NCI-H345 treated with DMSO at 0.1 percent for 48 hours (cell line): Measurements from ENCODE around the gene DNAJC11.
"Not testable (repeated sequence)": the region's sequence is repeated elsewhere in the genome, so short reads cannot be mapped to it uniquely, and the experiment has no call there.

Experiments used
- DNase-seq: peaks from one replicate; lab custom pipeline; 2025; ENCODE audit not compliant: unreplicated experiment; lab: John Stamatoyannopoulos, UW

The DNAJC11 gene, protein sequence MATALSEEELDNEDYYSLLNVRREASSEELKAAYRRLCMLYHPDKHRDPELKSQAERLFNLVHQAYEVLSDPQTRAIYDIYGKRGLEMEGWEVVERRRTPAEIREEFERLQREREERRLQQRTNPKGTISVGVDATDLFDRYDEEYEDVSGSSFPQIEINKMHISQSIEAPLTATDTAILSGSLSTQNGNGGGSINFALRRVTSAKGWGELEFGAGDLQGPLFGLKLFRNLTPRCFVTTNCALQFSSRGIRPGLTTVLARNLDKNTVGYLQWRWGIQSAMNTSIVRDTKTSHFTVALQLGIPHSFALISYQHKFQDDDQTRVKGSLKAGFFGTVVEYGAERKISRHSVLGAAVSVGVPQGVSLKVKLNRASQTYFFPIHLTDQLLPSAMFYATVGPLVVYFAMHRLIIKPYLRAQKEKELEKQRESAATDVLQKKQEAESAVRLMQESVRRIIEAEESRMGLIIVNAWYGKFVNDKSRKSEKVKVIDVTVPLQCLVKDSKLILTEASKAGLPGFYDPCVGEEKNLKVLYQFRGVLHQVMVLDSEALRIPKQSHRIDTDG

DNA sequence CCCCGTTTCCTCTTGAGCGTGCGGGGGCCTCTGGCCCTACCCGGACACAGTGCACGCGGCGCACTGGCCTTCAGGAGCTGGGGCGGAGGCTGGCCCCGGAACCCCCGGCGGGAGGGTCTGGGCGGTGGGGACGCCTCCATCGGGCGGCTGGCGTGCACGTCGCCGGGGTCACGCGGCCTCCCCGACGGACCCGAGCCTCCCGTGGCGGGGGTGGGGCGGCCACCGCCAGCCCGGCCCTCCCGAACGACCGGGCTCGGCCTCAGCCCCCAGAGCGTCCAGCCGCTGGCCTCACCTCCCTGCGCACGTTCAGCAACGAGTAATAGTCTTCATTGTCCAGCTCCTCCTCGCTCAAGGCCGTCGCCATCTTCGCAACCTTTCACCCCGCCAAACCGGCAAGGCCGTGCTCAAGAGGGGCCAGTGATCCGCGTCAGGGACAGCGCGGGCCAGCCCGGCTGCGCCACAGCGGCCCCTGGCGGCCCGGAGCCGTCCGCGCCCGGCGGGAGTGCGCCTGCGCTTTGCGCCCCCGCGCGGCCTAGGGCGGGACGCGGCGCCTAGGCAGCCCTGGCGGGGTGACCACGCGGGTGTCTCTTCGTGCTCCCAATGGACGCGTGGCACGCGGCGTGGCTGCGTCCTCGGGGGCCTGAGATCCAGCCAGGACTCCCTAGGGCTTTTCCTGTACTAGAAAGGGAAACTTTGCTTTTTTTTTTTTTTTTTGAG, at the start of gene DNAJC11:
TSS of gene DNAJC11 (minus strand) at position 380 of the 717 bp plus-strand sequence. CDS start at position 364, 16 bp downstream.
- peak; percentile 86 for DNase-seq

DNA sequence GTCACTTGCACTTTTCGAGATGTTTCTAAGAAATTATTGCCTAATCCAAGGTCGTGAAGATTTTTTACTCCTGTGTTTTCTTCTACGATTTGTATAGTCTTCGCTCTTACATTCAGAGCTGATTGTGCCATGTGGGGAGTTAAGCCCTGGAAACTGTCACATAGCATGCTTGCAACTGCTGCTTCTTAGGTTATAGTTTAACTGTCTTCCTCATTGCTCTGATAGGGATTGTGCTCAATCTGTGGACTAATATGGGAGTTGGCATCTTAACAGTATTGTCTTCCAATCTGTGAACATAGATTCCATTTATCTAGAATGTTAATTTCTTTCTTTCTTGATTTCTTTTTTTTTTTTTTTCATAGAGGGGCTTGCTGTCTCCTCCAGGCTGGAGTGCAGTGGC, 48.9 kb upstream of the DNAJC11 start:
- no peak for DNase-seq

DNA sequence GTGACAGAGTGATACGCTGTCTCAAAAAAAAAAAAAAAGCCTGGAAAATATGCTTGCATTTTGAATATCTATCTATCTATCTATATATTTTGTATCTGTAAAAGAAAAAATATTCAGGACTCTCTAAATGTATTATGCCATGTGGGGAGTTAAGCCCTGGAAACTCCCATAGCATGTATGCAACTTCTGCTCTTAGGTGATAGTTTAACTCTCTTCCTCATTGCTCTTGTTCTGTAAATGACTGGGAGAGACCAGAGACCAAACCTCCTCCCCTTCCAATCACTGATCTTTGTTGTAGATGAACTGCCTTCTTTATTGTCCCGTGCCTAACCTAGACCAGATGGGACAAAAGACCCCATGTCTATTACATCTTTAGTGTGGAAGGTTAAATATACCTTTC, 46.1 kb upstream of the DNAJC11 start:
- no peak for DNase-seq

DNA sequence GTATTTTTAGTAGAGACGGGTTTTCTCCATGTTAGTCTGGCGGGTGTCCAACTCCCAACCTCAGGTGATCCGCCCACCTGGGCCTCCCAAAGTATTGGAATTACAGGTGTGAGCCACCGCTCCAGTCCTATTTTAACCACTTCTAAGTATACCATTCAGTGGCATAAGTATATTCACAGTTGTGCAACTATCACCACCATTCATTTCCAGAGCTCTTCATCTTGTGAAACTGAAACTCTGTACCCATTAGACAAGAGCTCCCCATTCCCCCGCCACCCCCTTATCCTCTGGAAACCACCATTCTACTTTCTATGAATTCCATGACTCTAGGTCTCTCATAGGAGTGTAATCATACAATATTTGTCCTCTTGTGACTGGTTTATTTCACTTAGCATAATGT, 43.5 kb upstream of the DNAJC11 start:
- DNase-seq: no peak

DNA sequence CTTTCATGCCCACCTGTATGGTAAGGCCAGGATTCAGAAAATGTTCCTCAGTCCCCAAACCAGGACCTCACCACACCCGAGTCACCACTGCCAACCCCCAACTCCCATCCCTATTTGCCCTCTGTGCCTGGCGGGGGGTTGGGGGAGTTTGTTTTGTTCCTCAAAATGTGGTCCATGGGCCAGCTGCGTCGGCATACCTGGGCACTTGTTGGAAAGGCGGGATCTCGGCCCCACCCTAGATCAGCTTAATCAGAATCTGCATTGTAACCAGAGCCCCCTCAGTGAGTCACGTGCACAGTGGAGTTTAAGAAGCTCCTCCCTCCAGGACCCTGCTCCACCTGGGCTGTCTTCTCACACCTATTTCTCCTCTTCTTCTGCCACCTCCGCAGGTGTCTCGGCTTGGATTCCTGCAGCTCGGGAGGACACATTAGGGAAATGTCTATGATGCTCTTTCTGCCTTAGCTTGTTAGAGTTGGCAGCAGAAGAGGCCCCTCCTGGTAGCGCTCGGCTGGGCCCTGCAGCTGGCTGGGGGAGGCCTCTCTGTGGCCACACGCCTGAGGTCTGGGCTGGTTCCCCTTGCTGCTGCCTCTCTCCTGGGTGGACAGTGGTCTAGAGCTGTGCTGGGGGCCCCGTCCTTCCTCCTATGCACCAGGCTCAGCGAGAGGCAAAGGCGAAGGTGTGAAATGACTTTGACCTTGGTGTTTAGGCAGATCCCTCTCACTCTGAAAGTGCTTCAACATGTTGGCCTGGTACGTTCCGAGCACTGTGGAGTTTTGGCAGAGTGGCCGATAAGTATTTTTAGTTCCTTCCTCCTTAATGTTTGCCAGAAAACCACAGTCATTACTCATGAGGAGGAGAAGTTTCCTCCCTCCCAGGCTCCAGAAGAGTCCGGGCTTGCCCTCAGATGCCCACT, 41.8 kb upstream of the DNAJC11 start:
- no peak for DNase-seq

DNA sequence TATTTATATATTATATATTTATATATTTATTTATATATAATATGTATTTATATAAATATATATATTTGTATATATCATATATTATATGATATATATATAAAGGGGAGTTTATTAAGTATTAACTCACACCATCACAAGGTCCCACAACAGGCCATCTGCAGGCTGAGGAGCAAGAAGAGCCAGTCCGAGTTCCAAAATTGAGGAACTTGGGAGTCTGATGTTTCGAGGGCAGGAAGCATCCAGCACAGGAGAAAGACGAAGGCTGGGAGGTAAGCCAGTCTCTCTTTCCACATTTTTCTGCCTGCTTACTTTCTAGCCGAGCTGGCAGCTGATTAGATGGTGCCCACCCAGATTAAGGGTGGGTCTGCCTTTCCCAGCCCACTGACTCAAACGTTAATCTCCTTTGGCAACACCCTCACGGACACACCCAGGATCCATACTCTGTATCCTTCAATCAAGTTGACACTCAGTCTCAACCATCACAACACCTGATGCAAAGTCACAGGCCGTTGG, 41.1 kb upstream of the DNAJC11 start:
- DNase-seq: not testable (repeated sequence)

DNA sequence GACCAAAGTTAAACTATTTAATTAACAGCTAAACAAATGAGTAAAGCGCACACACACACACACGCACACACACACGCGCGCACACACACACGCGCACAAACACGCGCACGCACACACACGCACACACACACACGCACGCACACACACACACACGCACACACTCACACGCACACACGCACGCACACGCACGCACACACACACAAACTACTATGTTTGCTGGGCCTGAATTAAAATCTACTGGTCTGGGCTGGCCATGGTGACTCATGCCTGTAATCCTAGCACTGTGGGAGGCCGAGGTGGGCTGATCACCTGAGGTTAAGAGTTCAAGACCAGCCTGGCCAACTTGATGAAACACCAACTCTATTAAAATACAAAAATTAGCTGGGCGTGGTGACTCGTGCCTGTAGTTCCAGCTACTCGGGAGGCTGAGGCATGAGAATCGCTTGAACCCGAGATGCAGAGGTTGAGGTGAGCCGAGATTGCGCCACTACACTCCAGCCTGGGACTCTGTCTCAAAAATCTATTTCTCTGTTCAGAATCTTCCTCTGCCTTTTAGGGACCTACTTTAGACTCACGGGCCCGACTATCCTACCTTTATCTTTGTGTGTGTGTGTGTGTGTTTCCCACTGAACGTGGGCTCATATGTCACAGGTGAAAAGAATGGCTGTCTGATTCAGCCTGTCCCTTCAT, 37.5 kb upstream of the DNAJC11 start:
- no peak for DNase-seq

DNA sequence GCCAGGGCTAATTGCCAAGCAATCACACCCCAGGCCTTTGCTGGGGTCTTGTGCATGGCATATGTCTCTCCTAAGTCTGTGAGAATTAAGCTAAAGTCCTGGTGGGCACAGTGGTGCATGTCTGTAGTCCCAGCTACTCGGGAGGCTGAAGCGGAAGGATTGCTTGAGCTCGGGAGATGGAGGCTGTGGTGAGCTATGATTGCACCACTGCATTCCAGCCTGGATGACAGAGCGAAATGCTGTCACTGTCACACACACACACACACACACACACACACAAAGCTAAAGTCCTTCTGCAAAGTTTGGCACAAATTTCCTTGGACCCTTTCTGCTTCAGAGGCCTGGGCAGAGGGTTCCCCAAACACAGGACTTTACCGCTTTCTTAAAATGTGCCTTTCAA, 31.3 kb upstream of the DNAJC11 start:
- no peak for DNase-seq

DNA sequence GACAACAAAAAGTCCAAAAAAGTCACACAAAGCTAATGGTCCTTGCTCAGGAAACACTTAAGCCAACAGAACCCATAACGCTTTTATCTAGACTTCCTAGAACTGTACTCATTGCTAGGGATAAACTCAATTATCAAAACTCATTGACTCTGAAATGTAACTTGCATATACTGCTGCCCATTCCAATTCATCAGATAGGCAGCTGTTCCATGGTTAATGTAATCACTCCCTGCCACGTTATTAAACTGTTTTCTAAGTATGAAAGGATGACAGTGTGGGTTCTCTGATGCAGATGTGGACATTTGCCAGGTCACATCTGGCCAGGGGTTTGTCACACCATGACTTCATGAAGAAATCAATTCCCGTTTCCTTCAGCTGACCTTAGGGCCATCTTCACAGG, 30.3 kb upstream of the DNAJC11 start:
- no peak for DNase-seq

DNA sequence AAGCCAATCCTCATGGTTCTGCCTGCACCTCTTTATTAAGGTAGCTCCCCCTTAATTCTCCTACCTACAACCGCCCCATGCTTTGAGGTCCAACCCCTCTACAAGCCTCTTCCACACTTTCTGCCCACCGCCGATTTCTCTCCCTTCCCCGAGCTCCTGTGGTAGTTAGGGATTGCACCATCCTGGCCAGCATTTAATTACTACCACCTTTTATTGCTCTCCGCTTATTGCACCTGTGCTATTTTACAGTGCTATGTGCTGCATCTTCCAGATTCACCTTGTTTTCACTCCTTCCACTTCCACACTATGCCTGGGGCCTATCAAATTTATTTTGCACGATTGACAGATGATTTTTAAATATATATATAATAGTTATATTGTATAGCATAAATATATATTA, 29.3 kb upstream of the DNAJC11 start:
- DNase-seq: no peak

DNA sequence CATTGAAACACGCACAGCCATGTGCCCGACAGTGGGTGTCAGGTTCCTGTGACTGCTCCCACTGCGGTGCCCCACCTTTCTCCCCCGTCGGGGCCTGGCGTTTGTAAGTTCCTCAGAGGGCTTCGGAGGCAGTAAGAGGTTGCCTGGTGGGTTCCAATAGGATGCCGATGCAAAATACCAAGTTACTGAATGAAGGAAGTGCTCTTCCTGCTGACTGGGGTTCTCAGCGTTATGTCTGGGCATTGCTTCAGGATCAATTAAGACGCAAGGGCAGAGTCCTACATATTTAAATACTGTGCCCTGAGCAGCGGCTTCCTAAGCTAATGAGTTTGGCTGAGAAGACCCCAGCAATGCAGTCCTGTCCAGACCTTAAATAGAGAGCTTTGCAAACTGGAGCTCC, 28.9 kb upstream of the DNAJC11 start:
- DNase-seq: no peak

DNA sequence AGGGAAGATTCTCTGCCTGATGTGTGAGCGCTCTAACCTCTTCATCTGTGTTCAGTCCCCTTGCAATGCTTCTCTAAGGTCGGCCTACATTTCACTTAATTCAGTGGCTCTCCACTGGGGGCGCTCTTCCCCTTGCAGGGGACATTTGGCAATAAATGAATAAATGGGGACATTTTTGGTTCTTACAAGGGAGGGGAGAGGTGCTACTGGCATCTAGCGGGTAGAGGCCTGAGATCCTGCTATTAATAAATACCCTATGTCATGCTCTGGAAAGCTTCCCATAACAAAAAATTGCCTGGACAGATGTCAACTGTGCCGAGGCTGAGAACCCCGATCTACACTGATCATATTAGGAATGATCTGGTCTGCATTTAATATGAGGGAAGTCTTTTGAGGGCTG, 25.9 kb upstream of the DNAJC11 start:
- DNase-seq: peak; percentile 2

DNA sequence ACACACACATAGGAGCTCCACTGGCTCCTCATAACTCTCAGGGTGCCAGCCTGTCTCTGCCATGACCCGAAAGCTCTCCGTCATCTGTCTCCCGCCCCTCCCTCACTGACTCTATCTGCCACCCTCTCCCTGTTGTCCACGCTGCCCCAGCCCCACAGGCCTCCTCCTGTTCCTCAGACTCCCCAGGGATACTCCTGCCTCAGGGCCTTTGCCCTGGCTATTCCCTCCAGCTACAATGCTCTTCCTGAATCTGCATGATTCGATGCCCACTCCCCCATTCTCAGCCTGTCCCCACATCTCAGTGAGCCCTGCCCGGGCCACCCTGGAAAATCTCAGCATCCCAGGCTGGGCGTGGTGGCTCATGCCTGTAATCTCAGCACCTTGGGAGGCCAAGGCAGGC, 24.6 kb upstream of the DNAJC11 start:
- DNase-seq: no peak

DNA sequence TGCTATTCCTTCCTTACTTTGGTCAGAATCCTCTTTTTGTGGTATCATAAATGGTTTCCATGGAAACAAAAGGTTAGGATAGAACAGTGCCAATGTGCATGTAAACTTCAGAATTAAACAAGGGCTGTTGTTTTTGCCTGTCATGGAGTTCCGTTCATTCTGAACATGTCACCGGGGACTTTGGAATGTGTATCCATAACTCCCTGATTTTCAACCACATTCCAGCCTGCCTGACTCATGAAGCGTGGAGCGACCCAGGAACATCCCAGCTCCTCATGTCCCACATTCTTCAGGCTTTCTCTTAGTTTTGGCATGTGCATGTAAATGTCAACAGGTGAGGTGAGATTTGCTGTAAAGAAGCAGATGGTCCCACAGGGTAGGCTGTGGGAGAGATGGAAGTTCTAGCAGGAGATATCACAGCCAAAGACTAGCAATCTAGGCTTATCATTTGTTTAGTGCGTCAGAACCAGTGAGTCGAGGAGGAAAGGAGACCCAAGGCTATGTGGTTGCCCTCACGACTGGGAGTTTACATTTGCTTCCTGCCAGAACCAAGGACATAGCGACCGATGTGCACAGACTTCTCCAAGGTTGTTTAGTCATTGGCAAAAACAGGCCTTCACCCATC, 23.0 kb upstream of the DNAJC11 start:
- DNase-seq: no peak

DNA sequence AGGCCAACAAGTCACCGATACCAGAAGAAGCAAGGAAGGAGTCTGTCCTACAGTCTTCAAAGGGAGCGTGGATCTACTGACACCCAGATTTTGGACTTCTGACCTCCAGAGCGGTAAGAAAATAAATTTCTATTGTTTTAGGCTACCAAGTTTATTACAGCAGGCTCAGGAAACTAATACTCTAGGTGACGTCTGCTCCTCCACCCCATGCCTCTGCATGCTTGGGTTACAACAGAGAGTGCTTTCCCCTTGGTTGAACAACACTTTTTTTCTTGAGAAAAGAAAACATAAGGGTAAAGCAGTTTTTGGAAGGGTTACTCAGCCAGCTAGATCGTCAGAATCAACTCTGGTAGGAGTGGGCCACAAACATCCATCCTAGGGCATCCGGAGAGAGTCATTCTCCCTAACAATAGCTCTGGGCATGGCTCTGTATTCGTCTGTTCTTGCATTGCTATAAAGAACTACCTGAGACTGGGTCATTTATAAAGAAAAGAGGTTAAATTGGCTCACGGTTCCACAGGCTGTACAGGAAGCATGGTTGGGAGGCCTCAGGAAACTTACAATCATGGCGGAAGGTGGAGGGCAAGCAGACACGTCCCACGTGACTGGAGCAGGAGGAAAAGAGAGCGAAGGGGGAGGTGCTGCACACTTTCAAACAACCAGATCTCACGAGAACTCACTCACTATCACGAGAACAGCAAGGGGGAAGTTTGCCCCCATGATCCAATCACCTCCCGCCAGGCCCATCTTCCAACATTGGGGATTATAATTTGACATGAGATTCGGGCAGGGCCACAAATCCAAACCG, 22.2 kb upstream of the DNAJC11 start:
- no peak for DNase-seq

DNA sequence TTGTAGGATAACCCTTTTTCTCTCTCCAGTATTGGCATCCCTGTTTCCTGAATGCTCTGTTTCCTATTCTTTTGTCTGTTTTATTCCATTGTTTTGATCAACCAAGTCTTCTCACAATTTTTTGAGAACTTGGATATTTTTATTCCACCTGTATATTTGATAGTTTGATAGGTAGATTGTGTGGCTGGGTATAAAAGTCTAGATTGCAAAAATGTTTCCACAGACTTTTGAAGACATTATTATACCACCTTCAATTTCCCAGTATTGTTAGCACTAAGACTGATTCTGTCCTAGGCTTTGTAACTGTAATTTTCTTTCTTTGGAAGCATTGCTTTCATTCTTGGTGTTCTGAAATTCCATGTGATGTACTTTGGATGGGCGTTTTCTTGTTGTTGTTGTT, 9.6 kb upstream of the DNAJC11 start:
- DNase-seq: no peak

DNA sequence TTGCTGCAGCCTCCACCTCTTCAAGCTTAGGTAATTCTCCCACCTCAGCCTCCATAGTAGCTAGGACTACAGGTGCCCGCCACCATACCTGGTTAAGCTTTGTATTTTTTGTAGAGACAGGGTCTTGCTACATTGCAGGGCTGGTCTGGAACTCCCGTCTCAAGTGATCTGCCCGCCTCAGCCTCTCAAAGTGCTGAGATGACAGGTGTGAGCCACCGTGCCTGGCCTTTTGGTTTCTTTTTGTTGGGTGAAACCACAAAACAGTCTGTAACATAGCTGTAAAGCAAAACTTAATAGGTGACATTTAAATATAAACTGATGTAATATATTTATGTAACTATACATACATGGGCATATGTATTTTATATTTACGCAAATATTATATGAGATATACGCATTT, 3.1 kb upstream of the DNAJC11 start:
- no peak for DNase-seq

DNA sequence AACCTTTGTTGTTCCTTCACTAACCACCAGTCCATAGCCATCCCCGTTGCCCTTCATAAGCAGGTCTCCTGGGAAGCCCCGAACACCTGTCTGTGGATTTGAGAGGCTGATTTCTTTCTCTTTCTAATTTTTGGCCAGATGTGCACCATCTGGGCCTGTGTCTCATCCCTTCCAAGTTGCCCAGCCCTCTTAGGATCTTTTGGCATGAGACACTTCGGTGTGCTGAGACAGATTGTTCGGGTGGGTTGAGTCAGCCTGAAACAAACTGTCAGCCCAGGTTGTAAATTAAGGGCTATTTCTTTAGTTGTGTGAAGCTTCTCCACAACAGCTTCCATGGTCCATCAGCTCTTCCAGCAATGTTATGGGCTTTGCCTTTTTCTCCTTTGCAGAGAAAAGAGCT, 1.4 kb upstream of the DNAJC11 start:
- DNase-seq: no peak

DNA sequence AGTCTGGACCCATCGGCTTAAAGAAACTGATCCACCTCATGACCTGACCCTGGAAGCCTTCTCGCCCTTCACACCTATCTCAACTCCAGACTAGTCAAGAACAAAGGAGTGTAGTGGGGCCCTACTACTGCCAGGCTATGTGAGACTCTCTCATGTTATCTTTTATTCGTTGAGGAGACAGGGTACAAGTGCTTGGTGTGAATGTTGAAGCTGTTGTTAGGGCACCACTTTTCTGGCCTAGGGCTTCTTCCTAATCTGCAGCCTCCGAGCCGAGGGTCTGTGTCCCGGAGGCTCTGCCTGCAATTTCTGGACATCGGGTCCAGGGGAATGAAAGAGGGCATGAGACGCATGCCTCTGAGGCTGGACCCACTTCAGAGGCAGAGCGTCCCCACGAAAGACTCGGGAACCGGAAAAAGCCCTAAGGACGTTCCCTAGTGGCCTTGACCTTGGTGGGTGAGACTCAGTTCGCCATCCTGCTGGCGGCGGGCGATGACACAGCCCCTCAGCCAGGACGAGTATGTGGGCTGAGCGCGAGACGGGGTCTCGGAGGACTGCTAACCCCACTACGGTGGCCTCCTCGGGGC, 671 bp downstream of the DNAJC11 start:
- no peak for DNase-seq
